ENCODE measurements around the gene C3. TPM values are rescaled to one million over a fixed set of nuclear protein-coding genes. Genes with fewer than 3 reads are reported as not detected.

C3 gene
- total and polyA plus RNA-seq, 10 donors = 5.8 to 182 (median 27.5) TPM

DNA sequence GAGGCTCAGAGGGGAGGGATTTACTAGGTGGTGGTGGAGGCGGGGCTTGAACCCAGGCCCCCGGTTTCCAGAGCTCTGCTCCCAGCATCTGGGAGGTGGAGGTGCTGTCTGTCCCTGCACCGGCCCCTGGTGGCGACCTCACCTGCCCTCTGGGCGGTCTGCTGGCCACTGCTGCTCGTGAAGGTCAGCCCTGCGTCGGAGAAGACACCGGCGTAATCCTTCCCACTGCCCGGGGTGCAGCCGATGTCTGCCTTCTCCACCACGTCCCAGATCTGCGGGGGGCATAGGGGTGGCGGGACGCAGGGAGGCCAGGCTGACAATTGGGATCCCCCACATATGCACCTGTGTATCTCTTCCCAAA lies 12.8 kb downstream of the C3 start:
- no peaks in the 10 kb centered on the region for H3K36me3 ChIP-seq
- H3K27me3 ChIP-seq (replicated peaks in 1 of 7) = peaks cover 0 to 53% (median 19%) of the 10 kb centered on the region in 7 donors
- H3K4me1 ChIP-seq = peaks cover 0 to 8% (median 3%) of the 10 kb centered on the region in 6 donors
- H3K9me3 ChIP-seq = no peaks in the 10 kb centered on the region
- peak; percentile 67 for DNase-seq
- TF ChIP-seq POLR2AphosphoS5 (IDR thresholded peaks at IDR 0.05) = no peak
- no peak for TF ChIP-seq CTCF (IDR thresholded peaks at IDR 0.05 in 8 of 11, conservative IDR thresholded peaks at IDR 0.05 in 3 of 11)
- TF ChIP-seq POLR2A (IDR thresholded peaks at IDR 0.05) = no peak
- no peak overlapping the region for H3K27ac ChIP-seq
- WGBS, 5 donors = 73 to 86% (median 81%) methylated on average over 8 to 16 of the region's 16 CpGs
- intact Hi-C loops (cut with DNase I; ENCODE audit: low total_unique reads) = no loop called here
- no peak overlapping the region for H3K4me3 ChIP-seq

DNA sequence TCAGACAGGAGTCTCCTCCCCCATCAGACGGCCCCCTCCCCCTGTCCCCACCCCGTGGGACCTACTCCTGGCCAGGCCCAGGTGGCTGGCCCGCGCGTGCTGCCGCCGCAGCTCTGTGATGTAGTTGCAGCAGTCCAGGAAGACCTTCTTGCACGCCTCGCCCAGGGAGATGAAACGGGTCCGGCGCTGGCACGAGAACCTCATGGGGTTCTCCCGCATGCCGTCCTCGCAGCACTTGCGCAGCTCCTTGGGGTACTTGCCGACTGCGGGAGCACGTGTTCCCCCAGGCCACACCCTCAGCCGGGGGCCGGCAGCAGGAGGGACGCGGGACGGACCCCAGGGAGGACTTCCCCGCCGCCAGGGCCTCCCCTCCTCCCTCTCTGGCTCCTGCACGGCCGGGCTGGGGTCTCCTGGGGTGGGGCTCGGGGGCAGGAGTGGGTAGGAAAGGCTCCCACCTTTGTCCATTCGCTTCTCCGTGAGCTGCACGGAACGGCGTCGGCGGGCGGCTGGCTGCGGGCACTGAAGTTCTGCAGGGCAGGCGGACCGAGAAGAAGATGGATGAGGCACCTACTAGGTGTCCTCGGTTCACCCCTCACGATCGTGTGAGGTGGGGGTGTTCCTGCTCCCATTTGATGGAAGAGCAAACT lies 13.3 kb downstream of the C3 start:
- no peak overlapping the region for H3K4me3 ChIP-seq
- no peak for TF ChIP-seq POLR2AphosphoS5 (IDR thresholded peaks at IDR 0.05)
- TF ChIP-seq POLR2A (IDR thresholded peaks at IDR 0.05) = no peak
- no peak for TF ChIP-seq CTCF (IDR thresholded peaks at IDR 0.05 in 8 of 11, conservative IDR thresholded peaks at IDR 0.05 in 3 of 11)
- H3K4me1 ChIP-seq = peaks cover 0 to 8% (median 3%) of the 10 kb centered on the region in 6 donors
- H3K36me3 ChIP-seq = no peaks in the 10 kb centered on the region
- intact Hi-C loops (cut with DNase I; ENCODE audit: low total_unique reads) = no loop called here
- no peak overlapping the region for H3K27ac ChIP-seq
- peaks cover 0 to 53% (median 19%) of the 10 kb centered on the region in 7 donors for H3K27me3 ChIP-seq (replicated peaks in 1 of 7)
- no peaks in the 10 kb centered on the region for H3K9me3 ChIP-seq
- DNase-seq = peak; percentile 54
- 85 to 90% (median 88%) methylated on average over 30 to 44 of the region's 44 CpGs for WGBS, 5 donors

- H3K4me3 ChIP-seq = no peak overlapping the region
- H3K27me3 ChIP-seq (replicated peaks in 1 of 7) = peaks cover 0 to 48% (median 19%) of the 10 kb centered on the region in 7 donors
- H3K27ac ChIP-seq = no peak overlapping the region
- H3K4me1 ChIP-seq = peaks cover 0 to 8% (median 3%) of the 10 kb centered on the region in 6 donors
- intact Hi-C loops (cut with DNase I; ENCODE audit: low total_unique reads) = no loop called here
- TF ChIP-seq POLR2A (IDR thresholded peaks at IDR 0.05) (no peak), CTCF (IDR thresholded peaks at IDR 0.05 in 8 of 11, conservative IDR thresholded peaks at IDR 0.05 in 3 of 11) (no peak), POLR2AphosphoS5 (IDR thresholded peaks at IDR 0.05) (no peak)
- H3K36me3 ChIP-seq = no peaks in the 10 kb centered on the region
- no peaks in the 10 kb centered on the region for H3K9me3 ChIP-seq
- no peak for DNase-seq
- WGBS, 5 donors = 34 to 73% (median 54%) methylated on average over 3 of the region's 3 CpGs
Observed at GRCh38 chr19:6706633-6706958, 13.9 kb downstream of the C3 start.

DNA sequence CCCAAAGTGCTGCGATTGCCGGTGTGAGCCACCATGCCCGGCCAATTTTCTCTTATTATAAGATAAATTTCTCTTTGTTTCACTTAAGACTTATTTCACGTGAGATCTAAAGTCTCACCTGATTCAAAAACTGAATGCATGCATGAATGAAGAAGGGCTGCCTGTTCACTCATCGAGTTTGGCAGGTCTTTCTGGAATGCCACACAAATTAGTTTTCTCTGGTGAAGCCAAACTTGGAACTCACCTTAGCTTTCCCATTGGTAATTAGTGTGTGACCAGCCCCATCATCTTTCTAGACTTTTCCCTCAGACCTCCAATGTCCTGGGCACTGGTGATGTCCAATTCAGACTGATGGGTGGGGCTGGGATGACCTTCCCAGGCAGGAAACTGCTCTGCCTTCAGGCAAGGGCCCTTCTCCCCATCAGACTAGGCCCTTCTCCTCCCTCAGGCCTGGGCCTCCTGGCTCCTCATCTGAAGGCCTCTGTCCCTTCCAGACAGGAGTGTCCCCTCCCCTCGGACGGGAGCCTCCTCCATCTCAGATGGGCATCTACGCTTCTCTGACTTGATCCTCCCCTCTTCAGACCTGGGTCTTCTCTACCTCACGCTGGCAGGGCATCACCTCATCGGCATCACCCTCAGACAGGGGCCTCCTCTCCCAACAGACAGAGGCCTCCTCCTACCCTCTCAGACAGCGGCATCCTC lies 14.4 kb downstream of the C3 start:
- WGBS, 5 donors = 79 to 87% (median 82%) methylated on average over 11 of the region's 11 CpGs

More for the DNA sequence above, 14.4 kb downstream of the C3 start:
- DNase-seq = peak; percentile 19
- intact Hi-C loops (cut with DNase I; ENCODE audit: low total_unique reads) = no loop called here
- TF ChIP-seq POLR2A (IDR thresholded peaks at IDR 0.05) = no peak
- TF ChIP-seq POLR2AphosphoS5 (IDR thresholded peaks at IDR 0.05) = no peak
- no peak for TF ChIP-seq CTCF (IDR thresholded peaks at IDR 0.05 in 8 of 11, conservative IDR thresholded peaks at IDR 0.05 in 3 of 11)
- Histone ChIP-seq H3K36me3 (no peaks in the 10 kb centered on the region), H3K9me3 (no peaks in the 10 kb centered on the region), H3K4me3 (no peak overlapping the region), H3K27me3 (replicated peaks in 1 of 7) (peaks cover 0 to 42% (median 19%) of the 10 kb centered on the region in 7 donors), H3K4me1 (peaks cover 0 to 8% (median 3%) of the 10 kb centered on the region in 6 donors), H3K27ac (no peak overlapping the region)

Measured in spleen (tissue), 11 donors.